Liver (tissue), 9 donors: Measurements from ENCODE around the gene RAB14. TPM values are rescaled to one million over a fixed set of nuclear protein-coding genes. Genes with fewer than 3 reads are reported as not detected.

Experiments used
- DNase-seq: peaks from one replicate; pipeline ENCODE4 v3.0.0-alpha.2; 2017; ENCODE audit warnings: low spot score
- H3K27ac ChIP-seq, 2 donors: one replicate each; pipeline ENCODE4 v1.7.0; 2013; ENCODE audit warnings: inconsistent platforms in 2 of 2, low read length in 2 of 2, control low read depth in 1 of 2, low read depth in 1 of 2, mild to moderate bottlenecking in 1 of 2
- H3K27me3 ChIP-seq, 4 donors: one replicate each; pipeline versions ENCODE4 v1.6.1 to v1.7.0; 2013; ENCODE audit warnings: low read length in 3 of 4, inconsistent platforms in 1 of 4, mild to moderate bottlenecking in 1 of 4, moderate library complexity in 1 of 4; ENCODE audit not compliant: control insufficient read depth in 4 of 4, insufficient read depth in 4 of 4
- H3K36me3 ChIP-seq, 4 donors: one replicate each; pipeline versions ENCODE4 v1.6.1 to v1.7.0; 2013; ENCODE audit warnings: low read length in 3 of 4, mild to moderate bottlenecking in 3 of 4, low read depth in 1 of 4, moderate library complexity in 1 of 4; ENCODE audit not compliant: control insufficient read depth in 4 of 4, insufficient read depth in 3 of 4
- H3K4me1 ChIP-seq, 4 donors: one replicate each; pipeline versions ENCODE4 v1.6.1 to v1.7.0; 2013; ENCODE audit warnings: low read length in 3 of 4, mild to moderate bottlenecking in 3 of 4, moderate library complexity in 1 of 4; ENCODE audit not compliant: control insufficient read depth in 4 of 4, insufficient read depth in 4 of 4
- H3K4me3 ChIP-seq, 3 donors: one replicate each; pipeline versions ENCODE4 v1.6.1 to v1.7.0; 2013; ENCODE audit warnings: low read length in 3 of 3, control low read depth in 1 of 3, low read depth in 1 of 3, mild to moderate bottlenecking in 1 of 3
- H3K9ac ChIP-seq, 2 donors: one replicate each; pipeline ENCODE4 v1.7.0; 2013; ENCODE audit warnings: low read length in 2 of 2, mild to moderate bottlenecking in 2 of 2, moderate library complexity in 2 of 2, control low read depth in 1 of 2, low read depth in 1 of 2
- H3K9me3 ChIP-seq, 4 donors: one replicate each; pipeline versions ENCODE4 v1.6.1 to v1.7.0; 2013; ENCODE audit warnings: low read length in 3 of 4; ENCODE audit not compliant: control insufficient read depth in 4 of 4
- EGR1 ChIP-seq, 2 donors: IDR thresholded peaks; 2 replicates each; pipeline ENCODE4 v1.6.1; 2016 to 2018; ENCODE audit warnings: antibody characterized with exemption in 2 of 2, low read depth in 2 of 2
- FOXA1 ChIP-seq: IDR thresholded peaks from 2 replicates; pipeline ENCODE4 v1.6.1; 2016; ENCODE audit warnings: antibody characterized with exemption
- FOXA2 ChIP-seq: IDR thresholded peaks from 2 replicates; pipeline ENCODE4 v1.6.1; 2016; ENCODE audit warnings: antibody characterized with exemption
- GABPA ChIP-seq, 2 donors: IDR thresholded peaks in 1 of 2; conservative IDR thresholded peaks in 1 of 2; 2 replicates each; pipeline ENCODE4 v1.6.1; 2016; ENCODE audit warnings: antibody characterized with exemption in 2 of 2, mild to moderate bottlenecking in 1 of 2, moderate library complexity in 1 of 2
- HNF4A ChIP-seq, 2 donors: conservative IDR thresholded peaks; 2 replicates each; pipeline ENCODE4 v1.6.1; 2016; ENCODE audit warnings: antibody characterized with exemption in 2 of 2, mild to moderate bottlenecking in 2 of 2
- HNF4G ChIP-seq: IDR thresholded peaks from 2 replicates; pipeline ENCODE4 v1.6.1; 2016; ENCODE audit warnings: antibody characterized with exemption
- JUND ChIP-seq, 2 donors: IDR thresholded peaks; 2 replicates each; pipeline ENCODE4 v1.6.1; 2016; ENCODE audit warnings: antibody characterized with exemption in 2 of 2
- RAD21 ChIP-seq, 2 donors: IDR thresholded peaks; 2 replicates each; pipeline ENCODE4 v1.6.1; 2016; ENCODE audit warnings: antibody characterized with exemption in 2 of 2, mild to moderate bottlenecking in 2 of 2
- SP1 ChIP-seq: IDR thresholded peaks from 2 replicates; pipeline ENCODE4 v1.6.1; 2018; ENCODE audit warnings: antibody characterized with exemption, mild to moderate bottlenecking
- YY1 ChIP-seq: IDR thresholded peaks from 2 replicates; pipeline ENCODE4 v1.6.1; 2016; ENCODE audit warnings: antibody characterized with exemption, mild to moderate bottlenecking
- WGBS: extraction: QIAGEN DNeasy Blood & Tissue Kit; methylation state at CpG from one replicate; pipeline ENCODE4 v1.1.7; 2013; 5-methylcytosine and 5-hydroxymethylcytosine counted together
- polyA plus RNA-seq, 2 donors: library from polyadenylated mRNA; stranded (reverse) in 1 of 2; unstranded in 1 of 2; fragments of 200-250 nt in 1 of 2; fragments of >200 nt in 1 of 2; fragmentation: Nextera tagmentation in 1 of 2; extraction: Ambion mirVana in 1 of 2; gene quantifications; one replicate each; pipeline versions ENCODE4 v1.2.1 to v1.2.3, GENCODE V29; 2013 to 2015
- total RNA-seq, 2 donors: library from RNA; depleted of rRNA; stranded (reverse); fragments of >200 nt; gene quantifications; one replicate each; pipeline ENCODE4 v1.2.3, GENCODE V29; 2014
- TF ChIP-seq, protein P1 (sequence below): IDR thresholded peaks from 2 replicates; pipeline ENCODE4 v1.6.1; 2016; ENCODE audit warnings: antibody characterized with exemption
- TF ChIP-seq, protein P2 (sequence below): IDR thresholded peaks from 2 replicates; pipeline ENCODE4 v1.6.1; 2016; ENCODE audit warnings: antibody characterized with exemption, mild to moderate bottlenecking
- TF ChIP-seq, protein P3 (sequence below): IDR thresholded peaks from 2 replicates; pipeline ENCODE4 v1.6.1; 2016; ENCODE audit warnings: antibody characterized with exemption
- TF ChIP-seq, protein P4 (sequence below): fragments of 150-350 bp; IDR thresholded peaks from 2 replicates; pipeline ENCODE4 v1.5.1; 2017; ENCODE audit warnings: improper control_type of control experiment, low read depth, low read length; ENCODE audit not compliant: missing input control
- donor health status: healthy.
- donor health status: healthy.
- donor health status: healthy.
- donor health status: healthy.
- donor health status: healthy.

Gene RAB14
- total and polyA plus RNA-seq, 4 donors = 25.9 to 48.2 (median 36.5) TPM

DNA sequence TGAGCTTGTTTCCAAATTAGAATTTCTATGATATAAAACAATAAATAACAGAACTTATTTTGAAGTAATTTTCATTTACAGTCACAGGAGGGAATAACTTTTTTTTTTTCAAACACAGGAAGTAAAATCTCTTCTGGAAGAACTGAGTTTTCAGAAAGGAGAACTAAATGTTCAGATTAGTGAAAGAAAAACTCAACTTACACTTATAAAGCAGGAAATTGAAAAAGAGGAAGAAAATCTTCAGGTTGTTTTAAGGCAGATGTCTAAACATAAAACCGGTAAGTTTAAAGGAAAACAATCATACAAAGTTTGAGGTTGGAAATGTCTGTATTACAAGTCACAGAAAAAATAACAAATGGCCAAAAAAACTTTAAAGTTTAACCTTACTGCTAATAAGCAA, 41.6 kb downstream of the RAB14 start:
- DNase-seq = no peak
- Histone ChIP-seq H3K9me3 (no peaks in the 10 kb centered on the region), H3K36me3 (peaks cover 2 to 21% (median 13%) of the 10 kb centered on the region in 4 donors), H3K4me3 (no peak overlapping the region), H3K4me1 (no peaks in the 10 kb centered on the region), H3K9ac (no peak overlapping the region), H3K27me3 (no peaks in the 10 kb centered on the region), H3K27ac (no peak overlapping the region)
- WGBS = 76% methylated on average over 1 of the region's 1 CpG
- TF ChIP-seq, protein P1, sequence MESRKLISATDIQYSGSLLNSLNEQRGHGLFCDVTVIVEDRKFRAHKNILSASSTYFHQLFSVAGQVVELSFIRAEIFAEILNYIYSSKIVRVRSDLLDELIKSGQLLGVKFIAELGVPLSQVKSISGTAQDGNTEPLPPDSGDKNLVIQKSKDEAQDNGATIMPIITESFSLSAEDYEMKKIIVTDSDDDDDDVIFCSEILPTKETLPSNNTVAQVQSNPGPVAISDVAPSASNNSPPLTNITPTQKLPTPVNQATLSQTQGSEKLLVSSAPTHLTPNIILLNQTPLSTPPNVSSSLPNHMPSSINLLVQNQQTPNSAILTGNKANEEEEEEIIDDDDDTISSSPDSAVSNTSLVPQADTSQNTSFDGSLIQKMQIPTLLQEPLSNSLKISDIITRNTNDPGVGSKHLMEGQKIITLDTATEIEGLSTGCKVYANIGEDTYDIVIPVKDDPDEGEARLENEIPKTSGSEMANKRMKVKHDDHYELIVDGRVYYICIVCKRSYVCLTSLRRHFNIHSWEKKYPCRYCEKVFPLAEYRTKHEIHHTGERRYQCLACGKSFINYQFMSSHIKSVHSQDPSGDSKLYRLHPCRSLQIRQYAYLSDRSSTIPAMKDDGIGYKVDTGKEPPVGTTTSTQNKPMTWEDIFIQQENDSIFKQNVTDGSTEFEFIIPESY = no peak
- TF ChIP-seq GABPA (IDR thresholded peaks at IDR 0.05 in 1 of 2, conservative IDR thresholded peaks at IDR 0.05 in 1 of 2) (no peak), EGR1 (IDR thresholded peaks at IDR 0.05; ENCODE audit: low read depth in 2 of 2) (no peak), FOXA1 (no peak), YY1 (no peak), FOXA2 (no peak), HNF4G (no peak)
- TF ChIP-seq, protein P2, sequence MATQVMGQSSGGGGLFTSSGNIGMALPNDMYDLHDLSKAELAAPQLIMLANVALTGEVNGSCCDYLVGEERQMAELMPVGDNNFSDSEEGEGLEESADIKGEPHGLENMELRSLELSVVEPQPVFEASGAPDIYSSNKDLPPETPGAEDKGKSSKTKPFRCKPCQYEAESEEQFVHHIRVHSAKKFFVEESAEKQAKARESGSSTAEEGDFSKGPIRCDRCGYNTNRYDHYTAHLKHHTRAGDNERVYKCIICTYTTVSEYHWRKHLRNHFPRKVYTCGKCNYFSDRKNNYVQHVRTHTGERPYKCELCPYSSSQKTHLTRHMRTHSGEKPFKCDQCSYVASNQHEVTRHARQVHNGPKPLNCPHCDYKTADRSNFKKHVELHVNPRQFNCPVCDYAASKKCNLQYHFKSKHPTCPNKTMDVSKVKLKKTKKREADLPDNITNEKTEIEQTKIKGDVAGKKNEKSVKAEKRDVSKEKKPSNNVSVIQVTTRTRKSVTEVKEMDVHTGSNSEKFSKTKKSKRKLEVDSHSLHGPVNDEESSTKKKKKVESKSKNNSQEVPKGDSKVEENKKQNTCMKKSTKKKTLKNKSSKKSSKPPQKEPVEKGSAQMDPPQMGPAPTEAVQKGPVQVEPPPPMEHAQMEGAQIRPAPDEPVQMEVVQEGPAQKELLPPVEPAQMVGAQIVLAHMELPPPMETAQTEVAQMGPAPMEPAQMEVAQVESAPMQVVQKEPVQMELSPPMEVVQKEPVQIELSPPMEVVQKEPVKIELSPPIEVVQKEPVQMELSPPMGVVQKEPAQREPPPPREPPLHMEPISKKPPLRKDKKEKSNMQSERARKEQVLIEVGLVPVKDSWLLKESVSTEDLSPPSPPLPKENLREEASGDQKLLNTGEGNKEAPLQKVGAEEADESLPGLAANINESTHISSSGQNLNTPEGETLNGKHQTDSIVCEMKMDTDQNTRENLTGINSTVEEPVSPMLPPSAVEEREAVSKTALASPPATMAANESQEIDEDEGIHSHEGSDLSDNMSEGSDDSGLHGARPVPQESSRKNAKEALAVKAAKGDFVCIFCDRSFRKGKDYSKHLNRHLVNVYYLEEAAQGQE = no peak
- TF ChIP-seq, protein P3, sequence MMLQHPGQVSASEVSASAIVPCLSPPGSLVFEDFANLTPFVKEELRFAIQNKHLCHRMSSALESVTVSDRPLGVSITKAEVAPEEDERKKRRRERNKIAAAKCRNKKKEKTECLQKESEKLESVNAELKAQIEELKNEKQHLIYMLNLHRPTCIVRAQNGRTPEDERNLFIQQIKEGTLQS = no peak

DNA sequence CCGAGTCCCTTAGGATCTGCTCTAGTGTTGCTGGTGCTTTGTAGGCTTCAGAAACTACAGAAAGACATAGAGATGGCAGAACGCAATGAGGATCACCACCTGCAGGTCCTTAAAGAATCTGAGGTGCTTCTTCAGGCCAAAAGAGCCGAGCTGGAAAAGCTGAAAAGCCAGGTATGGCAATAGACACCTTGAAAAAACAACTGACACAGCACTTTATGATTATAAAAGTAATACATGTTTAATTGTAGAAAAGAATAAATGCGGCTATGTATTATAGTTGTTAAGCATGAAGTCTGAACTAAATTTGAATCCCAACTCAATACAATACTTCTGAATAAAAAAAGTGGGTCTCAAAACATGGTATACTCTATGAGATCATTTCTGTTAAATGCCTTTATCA, 43.7 kb downstream of the RAB14 start:
- H3K27ac ChIP-seq = no peak overlapping the region
- WGBS = 97% methylated on average over 4 of the region's 4 CpGs
- H3K9ac ChIP-seq = no peak overlapping the region
- H3K9me3 ChIP-seq = no peaks in the 10 kb centered on the region
- no peak overlapping the region for H3K4me3 ChIP-seq
- no peak for DNase-seq
- no peaks in the 10 kb centered on the region for H3K4me1 ChIP-seq
- peaks cover 2 to 22% (median 19%) of the 10 kb centered on the region in 4 donors for H3K36me3 ChIP-seq
- TF ChIP-seq HNF4A (conservative IDR thresholded peaks at IDR 0.05) (no peak), JUND (IDR thresholded peaks at IDR 0.05) (no peak), FOXA1 (no peak), RAD21 (IDR thresholded peaks at IDR 0.05) (no peak), SP1 (no peak), GABPA (IDR thresholded peaks at IDR 0.05 in 1 of 2, conservative IDR thresholded peaks at IDR 0.05 in 1 of 2) (no peak)
- TF ChIP-seq, protein P1 = no peak
- TF ChIP-seq, protein P4, sequence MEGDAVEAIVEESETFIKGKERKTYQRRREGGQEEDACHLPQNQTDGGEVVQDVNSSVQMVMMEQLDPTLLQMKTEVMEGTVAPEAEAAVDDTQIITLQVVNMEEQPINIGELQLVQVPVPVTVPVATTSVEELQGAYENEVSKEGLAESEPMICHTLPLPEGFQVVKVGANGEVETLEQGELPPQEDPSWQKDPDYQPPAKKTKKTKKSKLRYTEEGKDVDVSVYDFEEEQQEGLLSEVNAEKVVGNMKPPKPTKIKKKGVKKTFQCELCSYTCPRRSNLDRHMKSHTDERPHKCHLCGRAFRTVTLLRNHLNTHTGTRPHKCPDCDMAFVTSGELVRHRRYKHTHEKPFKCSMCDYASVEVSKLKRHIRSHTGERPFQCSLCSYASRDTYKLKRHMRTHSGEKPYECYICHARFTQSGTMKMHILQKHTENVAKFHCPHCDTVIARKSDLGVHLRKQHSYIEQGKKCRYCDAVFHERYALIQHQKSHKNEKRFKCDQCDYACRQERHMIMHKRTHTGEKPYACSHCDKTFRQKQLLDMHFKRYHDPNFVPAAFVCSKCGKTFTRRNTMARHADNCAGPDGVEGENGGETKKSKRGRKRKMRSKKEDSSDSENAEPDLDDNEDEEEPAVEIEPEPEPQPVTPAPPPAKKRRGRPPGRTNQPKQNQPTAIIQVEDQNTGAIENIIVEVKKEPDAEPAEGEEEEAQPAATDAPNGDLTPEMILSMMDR = no peak
- no peaks in the 10 kb centered on the region for H3K27me3 ChIP-seq
